Neural crest cell (in vitro differentiated cells): ENCODE data around the gene CENPA. TPM values are rescaled to one million over a fixed set of nuclear protein-coding genes. Genes with fewer than 3 reads are reported as not detected.
"Not testable (repeated sequence)": the region's sequence is repeated elsewhere in the genome, so short reads cannot be mapped to it uniquely, and the experiment has no call there.

ENCODE experiments used
- DNase-seq: peaks from one replicate; pipeline ENCODE4 v3.0.0; 2021; ENCODE audit warnings: low read depth, mixed read lengths, low spot score
- H3K27ac Mint-ChIP-seq: one replicate; pipeline ENCODE4 v1.8.0; 2021; ENCODE audit warnings: mild to moderate bottlenecking, mixed read lengths; ENCODE audit not compliant: unreplicated experiment
- H3K27me3 Mint-ChIP-seq: 2 replicates; pipeline ENCODE4 v1.8.0; 2021; ENCODE audit warnings: low read depth, mild to moderate bottlenecking, mixed read lengths
- H3K36me3 Mint-ChIP-seq: 2 replicates; pipeline ENCODE4 v1.8.0; 2021; ENCODE audit warnings: low read depth, mild to moderate bottlenecking, mixed read lengths
- H3K4me1 Mint-ChIP-seq: 2 replicates; pipeline ENCODE4 v1.8.0; 2021; ENCODE audit warnings: mixed read lengths
- H3K4me3 Mint-ChIP-seq: one replicate; pipeline ENCODE4 v1.8.0; 2021; ENCODE audit warnings: mild to moderate bottlenecking, mixed read lengths
- H3K9me3 Mint-ChIP-seq: 2 replicates; pipeline ENCODE4 v1.8.0; 2021; ENCODE audit warnings: mixed read lengths
- total RNA-seq: library from RNA; stranded (reverse); gene quantifications from 2 replicates; pipeline ENCODE4 v1.2.1, GENCODE V29; 2021
- TF ChIP-seq, protein P1 (sequence below): fragments of 200-600 bp; sonication (generic); conservative IDR thresholded peaks from 2 replicates; pipeline ENCODE4 v1.5.0; 2021; ENCODE audit warnings: antibody characterized with exemption, mild to moderate bottlenecking

Gene CENPA
- total RNA-seq, 1 donor from 2014 or later, result 34.5 TPM

DNA sequence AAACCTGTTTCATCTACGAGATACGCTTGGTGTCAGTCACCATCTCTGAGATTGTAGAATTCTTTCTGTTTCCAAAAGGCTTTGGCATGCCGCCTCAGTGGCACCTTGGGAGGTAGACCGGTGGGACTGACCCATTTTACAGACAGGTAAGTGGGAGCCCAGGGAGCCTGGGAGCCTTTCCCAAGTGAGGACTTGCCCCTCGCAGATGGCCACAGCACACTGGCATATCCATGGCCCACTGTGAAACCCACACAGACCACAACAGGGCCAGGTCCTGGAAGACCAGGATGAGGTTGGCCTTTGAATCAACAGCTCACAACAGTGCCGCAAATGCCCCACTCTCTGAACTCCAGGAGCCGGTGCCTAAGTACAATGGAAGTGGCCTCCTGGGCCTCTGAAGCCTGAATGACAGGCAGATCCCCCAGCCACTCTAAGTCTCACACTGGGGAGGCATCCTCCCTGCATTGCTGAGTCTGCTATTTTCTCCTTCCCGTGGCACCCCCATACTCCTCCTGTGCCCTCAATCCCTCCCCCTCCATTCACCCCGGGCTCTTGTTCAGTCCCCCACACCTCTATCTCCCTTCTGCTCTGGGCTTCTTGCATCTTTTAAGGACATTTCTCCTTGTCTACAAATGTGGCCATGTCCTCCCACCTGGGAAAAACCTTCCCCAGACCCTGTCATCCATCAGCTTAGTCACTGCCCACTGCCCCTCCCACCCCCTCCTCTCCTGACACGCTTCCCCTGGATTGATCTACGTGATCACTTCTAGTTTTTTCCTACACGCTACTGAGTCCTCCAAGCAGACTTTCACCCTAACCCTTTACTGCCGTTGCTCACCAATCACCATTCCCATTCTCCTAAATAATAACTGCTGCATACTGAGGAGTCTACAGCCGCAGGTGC is 26.2 kb downstream of the CENPA start:
- peaks cover 28% of the 10 kb centered on the region for H3K4me1 Mint-ChIP-seq

DNA sequence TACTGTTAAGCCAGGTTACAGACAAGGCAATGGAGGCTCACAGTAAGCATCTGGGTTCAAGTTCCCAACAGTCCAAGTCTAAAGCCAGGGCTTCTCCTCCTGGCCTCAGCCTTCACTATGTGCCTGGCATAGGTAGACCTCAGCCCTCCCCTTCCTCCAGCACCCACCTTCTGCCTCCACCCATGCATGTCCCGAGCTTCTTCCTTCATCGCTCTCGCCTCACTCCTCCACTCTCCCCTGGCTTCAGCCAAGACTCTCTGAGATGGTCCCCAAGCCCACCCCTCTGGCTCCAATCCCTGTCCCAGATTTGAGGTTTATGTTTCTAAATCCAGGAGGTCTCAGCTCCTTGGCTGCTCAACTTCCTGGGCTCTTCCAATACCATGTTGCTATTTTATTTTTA is 26.9 kb downstream of the CENPA start:
- TF ChIP-seq, protein P1, sequence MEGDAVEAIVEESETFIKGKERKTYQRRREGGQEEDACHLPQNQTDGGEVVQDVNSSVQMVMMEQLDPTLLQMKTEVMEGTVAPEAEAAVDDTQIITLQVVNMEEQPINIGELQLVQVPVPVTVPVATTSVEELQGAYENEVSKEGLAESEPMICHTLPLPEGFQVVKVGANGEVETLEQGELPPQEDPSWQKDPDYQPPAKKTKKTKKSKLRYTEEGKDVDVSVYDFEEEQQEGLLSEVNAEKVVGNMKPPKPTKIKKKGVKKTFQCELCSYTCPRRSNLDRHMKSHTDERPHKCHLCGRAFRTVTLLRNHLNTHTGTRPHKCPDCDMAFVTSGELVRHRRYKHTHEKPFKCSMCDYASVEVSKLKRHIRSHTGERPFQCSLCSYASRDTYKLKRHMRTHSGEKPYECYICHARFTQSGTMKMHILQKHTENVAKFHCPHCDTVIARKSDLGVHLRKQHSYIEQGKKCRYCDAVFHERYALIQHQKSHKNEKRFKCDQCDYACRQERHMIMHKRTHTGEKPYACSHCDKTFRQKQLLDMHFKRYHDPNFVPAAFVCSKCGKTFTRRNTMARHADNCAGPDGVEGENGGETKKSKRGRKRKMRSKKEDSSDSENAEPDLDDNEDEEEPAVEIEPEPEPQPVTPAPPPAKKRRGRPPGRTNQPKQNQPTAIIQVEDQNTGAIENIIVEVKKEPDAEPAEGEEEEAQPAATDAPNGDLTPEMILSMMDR, result no peak
- no peak for DNase-seq
- H3K36me3 Mint-ChIP-seq, result no peaks in the 10 kb centered on the region
- H3K4me3 Mint-ChIP-seq, result no peak overlapping the region
- H3K27me3 Mint-ChIP-seq, result peaks cover 2% of the 10 kb centered on the region
- no peak overlapping the region for H3K27ac Mint-ChIP-seq
- H3K4me1 Mint-ChIP-seq, result peaks cover 24% of the 10 kb centered on the region
- H3K9me3 Mint-ChIP-seq, result no peaks in the 10 kb centered on the region

More for the DNA sequence above, 26.2 kb downstream of the CENPA start:
- Mint-ChIP-seq H3K4me3 (no peak overlapping the region), H3K36me3 (no peaks in the 10 kb centered on the region), H3K9me3 (no peaks in the 10 kb centered on the region), H3K27ac (no peak overlapping the region), H3K27me3 (no peaks in the 10 kb centered on the region)
- DNase-seq, result no peak
- TF ChIP-seq, protein P1, result no peak

DNA sequence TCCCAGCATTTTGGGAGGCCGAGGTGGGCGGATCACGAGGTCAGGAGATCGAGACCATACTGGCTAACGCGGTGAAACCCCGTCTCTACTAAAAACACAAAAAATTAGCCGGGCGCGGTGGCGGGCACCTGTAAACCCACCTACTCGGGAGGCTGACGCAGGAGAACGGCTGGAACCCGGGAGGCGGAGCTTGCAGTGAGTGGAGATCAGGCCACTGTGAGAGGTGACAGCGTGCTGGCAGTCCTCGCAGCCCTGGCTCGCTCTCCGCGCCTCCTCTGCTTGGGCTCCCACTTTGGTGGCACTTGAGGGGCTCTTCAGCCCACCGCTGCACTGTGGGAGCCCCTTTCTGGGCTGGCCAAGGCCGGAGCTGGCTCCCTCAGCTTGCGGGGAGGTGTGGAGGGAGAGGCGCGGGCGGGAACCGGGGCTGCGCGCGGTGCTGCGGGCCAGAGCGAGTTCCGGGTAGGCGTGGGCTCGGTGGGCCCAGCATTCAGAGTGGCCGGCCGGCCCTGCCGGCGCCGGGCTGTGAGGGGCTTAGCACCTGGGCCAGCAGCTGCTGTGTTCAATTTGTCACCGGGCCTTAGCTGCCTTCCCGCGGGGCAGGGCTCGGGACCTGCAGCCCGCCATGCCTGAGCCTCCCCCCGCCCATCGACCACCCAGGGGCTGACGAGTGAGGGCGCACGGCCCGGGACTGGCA is 28.4 kb downstream of the CENPA start:
- H3K4me3 Mint-ChIP-seq, DNase-seq, H3K27ac Mint-ChIP-seq, H3K27me3 Mint-ChIP-seq, H3K36me3 Mint-ChIP-seq, H3K9me3 Mint-ChIP-seq: not testable (repeated sequence)
- H3K4me1 Mint-ChIP-seq, result peaks cover 17% of the 10 kb centered on the region

DNA sequence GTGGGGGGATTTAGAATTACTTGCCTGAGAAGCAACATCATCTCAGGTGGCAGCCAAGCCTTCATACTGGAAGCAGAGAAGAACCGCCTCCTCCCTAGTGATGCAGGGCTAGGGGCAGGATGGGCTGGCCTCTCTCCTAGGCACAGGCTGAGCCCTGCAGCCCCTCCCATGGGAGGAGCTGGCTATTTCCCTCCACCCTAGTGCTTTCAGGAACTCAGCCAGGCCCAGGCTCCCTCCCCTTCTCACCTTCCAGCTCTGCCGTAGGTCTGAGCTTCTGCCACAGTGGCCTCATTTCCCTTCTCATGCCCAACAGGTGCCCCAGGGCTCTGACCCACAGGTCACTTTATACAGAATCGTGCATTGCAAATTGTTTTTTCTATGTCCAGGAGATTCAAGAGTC is 31.0 kb downstream of the CENPA start:
- Mint-ChIP-seq H3K9me3 (no peaks in the 10 kb centered on the region), H3K36me3 (no peaks in the 10 kb centered on the region), H3K4me1 (peaks cover 8% of the 10 kb centered on the region), H3K27me3 (peaks cover 12% of the 10 kb centered on the region), H3K27ac (no peak overlapping the region), H3K4me3 (no peak overlapping the region)
- TF ChIP-seq, protein P1, result no peak
- DNase-seq, result no peak

DNA sequence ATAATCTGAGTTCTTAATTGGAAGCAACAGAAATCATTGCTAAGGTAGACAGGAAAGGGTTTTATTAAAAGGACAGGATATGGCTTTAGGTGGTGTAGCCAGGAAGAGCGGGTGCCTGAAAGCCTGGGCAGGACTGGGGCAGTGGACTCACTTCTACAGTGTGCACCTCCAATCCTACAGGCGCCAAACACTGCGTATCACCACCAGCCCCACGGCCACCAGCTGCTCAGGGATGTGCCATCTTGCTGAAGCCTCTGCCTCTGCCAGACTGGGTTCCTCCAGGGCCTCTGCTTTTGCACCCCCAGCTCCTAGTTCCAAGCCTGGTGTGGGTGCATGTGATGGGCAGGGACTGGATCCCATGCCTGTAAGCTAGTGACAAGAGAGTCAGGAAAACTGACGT is 32.4 kb downstream of the CENPA start:
- H3K27ac Mint-ChIP-seq, result no peak overlapping the region
- TF ChIP-seq, protein P1, result no peak
- H3K9me3 Mint-ChIP-seq, result no peaks in the 10 kb centered on the region
- H3K4me1 Mint-ChIP-seq, result peaks cover 4% of the 10 kb centered on the region
- peaks cover 12% of the 10 kb centered on the region for H3K27me3 Mint-ChIP-seq
- no peaks in the 10 kb centered on the region for H3K36me3 Mint-ChIP-seq
- no peak for DNase-seq
- H3K4me3 Mint-ChIP-seq, result no peak overlapping the region

DNA sequence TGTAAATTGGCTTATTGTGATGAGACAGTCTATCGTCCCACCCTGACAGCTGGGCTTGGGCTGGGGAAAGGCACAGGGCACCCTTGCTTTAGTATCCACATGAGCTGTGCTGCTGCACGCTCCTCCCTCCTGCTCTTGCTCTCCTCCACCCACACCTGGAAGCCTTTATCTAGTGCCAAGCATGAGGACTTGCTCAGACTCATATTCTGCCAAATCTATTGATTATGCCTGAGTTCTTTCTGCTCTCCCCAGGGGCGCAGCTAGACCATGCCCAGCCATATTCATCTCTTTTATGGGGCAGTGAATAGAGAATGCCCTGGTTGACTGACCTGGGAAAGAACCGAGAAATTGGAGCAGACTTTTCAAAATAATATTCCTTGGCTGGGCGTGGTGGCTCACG is 33.1 kb downstream of the CENPA start:
- Mint-ChIP-seq H3K27ac (no peak overlapping the region), H3K4me3 (no peak overlapping the region), H3K36me3 (no peaks in the 10 kb centered on the region), H3K9me3 (no peaks in the 10 kb centered on the region), H3K27me3 (peaks cover 12% of the 10 kb centered on the region), H3K4me1 (peaks cover 4% of the 10 kb centered on the region)
- TF ChIP-seq, protein P1, result no peak
- no peak for DNase-seq
